Ectodermal cell (in vitro differentiated cells): ENCODE results near the gene OSGIN1.

Source experiments
- H3K27ac ChIP-seq: 2 replicates; pipeline ENCODE4 v1.7.0; 2013; ENCODE audit warnings: mild to moderate bottlenecking, low read depth, low read length; ENCODE audit not compliant: insufficient read depth, poor library complexity, severe bottlenecking
- H3K27me3 ChIP-seq: 2 replicates; pipeline ENCODE4 v1.7.0; 2013; ENCODE audit warnings: mild to moderate bottlenecking, low read length; ENCODE audit not compliant: insufficient read depth, control insufficient read depth, poor library complexity, severe bottlenecking
- H3K36me3 ChIP-seq: one replicate; pipeline ENCODE4 v1.7.0; 2013; ENCODE audit warnings: low read length; ENCODE audit not compliant: control insufficient read depth, insufficient read depth
- H3K4me1 ChIP-seq: one replicate; pipeline ENCODE4 v1.7.0; 2013; ENCODE audit warnings: low read length; ENCODE audit not compliant: control insufficient read depth, insufficient read depth
- H3K4me3 ChIP-seq: 2 replicates; pipeline ENCODE4 v1.7.0; 2013; ENCODE audit warnings: low read depth, low read length, control low read depth; ENCODE audit not compliant: insufficient read depth
- H3K9me3 ChIP-seq: 2 replicates; pipeline ENCODE4 v1.7.0; 2013; ENCODE audit warnings: mild to moderate bottlenecking, low read length, moderate library complexity; ENCODE audit not compliant: control insufficient read depth
- WGBS, 2 experiments: methylation state at CpG; one replicate each; pipeline ENCODE4 v1.1.7; 2013; ENCODE audit warnings: missing lambda C conversion rate in 2 of 2; 5-methylcytosine and 5-hydroxymethylcytosine counted together

The OSGIN1 gene

DNA sequence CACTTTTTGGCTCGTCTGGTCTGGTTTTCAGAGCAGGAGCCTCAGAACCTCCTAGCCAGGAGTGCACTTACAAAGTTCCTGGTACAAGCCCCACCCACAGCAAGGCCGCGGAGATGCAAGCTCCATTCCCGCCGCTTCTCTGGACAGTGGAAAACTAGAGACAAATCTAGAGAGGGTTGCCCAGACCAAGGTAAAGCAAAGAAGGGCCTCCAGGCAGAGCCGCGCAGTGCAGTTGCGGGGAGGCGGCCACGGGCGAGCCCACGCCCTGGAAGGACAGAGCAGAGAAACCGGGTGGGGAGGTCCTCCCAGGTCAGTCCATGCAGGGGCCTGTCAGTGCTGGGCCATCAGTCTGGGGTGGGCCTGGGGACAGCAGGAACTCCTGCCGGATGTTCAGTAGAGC is 11.0 kb upstream of the OSGIN1 start:
- Histone ChIP-seq H3K4me1 (no peaks in the 10 kb centered on the region), H3K36me3 (no peaks in the 10 kb centered on the region), H3K9me3 (no peaks in the 10 kb centered on the region), H3K27ac (no peak overlapping the region), H3K27me3 (no peaks in the 10 kb centered on the region), H3K4me3 (no peak overlapping the region)
- 87 to 88% methylated on average over 14 of the region's 14 CpGs for WGBS, 2 experiments

DNA sequence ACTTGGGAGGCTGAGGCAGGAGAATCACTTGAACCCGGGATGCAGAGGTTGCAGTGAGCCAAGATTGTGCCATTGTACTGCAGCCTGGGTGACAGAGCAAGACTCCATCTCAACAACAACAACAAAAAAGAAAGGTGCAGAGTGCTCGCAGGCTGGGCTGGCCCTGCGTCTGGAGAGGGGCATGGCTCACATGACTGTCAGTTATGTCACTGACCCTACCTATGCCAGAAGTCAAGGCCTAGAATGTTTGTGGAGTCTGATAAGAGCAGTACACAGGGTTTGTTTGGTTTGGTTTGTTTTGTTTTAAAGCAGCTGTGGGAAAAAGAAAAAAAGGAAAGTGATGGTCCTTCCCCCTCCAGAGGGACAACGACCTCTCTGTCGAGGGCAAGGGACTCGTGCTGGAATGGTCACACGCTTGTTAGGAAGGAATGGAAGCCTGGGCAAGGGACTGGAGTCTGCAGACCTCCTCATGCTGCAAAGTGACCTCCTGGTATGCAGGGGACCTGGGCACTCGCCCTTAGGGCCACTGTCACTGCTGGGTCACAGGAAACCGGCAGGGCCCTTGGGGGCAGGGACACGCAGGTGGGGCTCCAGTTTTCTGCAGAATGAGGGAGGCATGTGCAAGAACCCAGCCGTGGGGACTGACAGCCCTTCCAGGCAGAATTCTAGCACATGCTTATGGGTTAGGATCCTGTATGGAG is 10.1 kb upstream of the OSGIN1 start:
- H3K36me3 ChIP-seq: no peaks in the 10 kb centered on the region
- no peaks in the 10 kb centered on the region for H3K4me1 ChIP-seq
- no peak overlapping the region for H3K4me3 ChIP-seq
- H3K27ac ChIP-seq: no peak overlapping the region
- H3K27me3 ChIP-seq: no peaks in the 10 kb centered on the region
- no peaks in the 10 kb centered on the region for H3K9me3 ChIP-seq
- WGBS, 2 experiments: 88 to 89% methylated on average over 11 of the region's 11 CpGs

DNA sequence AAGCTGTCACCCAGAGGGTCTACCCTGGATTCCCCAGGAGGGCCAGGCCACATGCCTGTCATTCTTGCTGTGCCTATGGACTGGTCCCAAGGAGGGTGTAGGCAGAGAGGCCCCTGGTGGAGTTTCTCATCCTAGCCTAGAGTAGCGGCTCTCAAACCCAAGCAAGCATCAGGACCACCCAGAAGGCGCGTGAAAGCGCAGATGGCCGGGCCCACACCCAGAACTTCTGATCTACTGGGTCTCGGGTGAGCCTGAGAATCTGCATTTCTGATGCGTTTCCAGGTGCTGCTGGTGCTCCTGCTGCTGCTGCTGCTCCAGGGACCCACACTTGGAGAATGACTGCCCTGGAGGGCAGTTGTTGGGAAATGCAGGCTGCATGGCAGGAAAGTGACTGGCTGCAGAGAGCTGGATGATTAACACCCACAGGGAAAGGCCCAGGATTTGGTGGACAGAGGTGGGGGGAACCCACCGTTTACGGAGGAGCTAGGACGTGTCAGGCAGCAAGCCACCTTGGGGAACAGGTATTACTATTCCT is 9.5 kb upstream of the OSGIN1 start:
- H3K4me1 ChIP-seq: no peaks in the 10 kb centered on the region
- 92 to 93% methylated on average over 10 of the region's 10 CpGs for WGBS, 2 experiments
- no peaks in the 10 kb centered on the region for H3K9me3 ChIP-seq
- no peak overlapping the region for H3K27ac ChIP-seq
- no peak overlapping the region for H3K4me3 ChIP-seq
- H3K27me3 ChIP-seq: no peaks in the 10 kb centered on the region
- no peaks in the 10 kb centered on the region for H3K36me3 ChIP-seq

DNA sequence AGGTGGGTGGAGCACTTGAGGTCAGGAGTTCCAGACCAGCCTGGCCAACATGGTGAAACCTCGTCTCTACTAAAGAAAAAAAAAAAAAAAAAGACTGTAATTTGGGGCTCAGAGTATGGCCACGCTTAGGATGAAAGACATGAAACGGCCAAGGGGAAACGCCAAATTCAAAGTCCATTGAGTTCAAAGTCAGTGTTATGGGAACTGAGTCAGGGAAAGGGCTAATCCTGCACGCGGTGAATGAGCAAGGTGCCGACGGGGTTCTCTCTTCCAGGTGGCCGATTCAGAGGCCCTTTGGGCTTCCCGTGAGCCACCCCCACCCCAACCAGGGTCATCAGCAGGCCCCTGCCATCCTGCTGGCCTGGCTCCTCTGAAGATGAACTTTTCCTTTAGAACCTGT is 7.5 kb upstream of the OSGIN1 start:
- Histone ChIP-seq H3K36me3 (no peaks in the 10 kb centered on the region), H3K27me3 (no peaks in the 10 kb centered on the region), H3K4me1 (no peaks in the 10 kb centered on the region), H3K27ac (no peak overlapping the region), H3K9me3 (no peaks in the 10 kb centered on the region), H3K4me3 (no peak overlapping the region)
- 93 to 95% methylated on average over 10 of the region's 10 CpGs for WGBS, 2 experiments

DNA sequence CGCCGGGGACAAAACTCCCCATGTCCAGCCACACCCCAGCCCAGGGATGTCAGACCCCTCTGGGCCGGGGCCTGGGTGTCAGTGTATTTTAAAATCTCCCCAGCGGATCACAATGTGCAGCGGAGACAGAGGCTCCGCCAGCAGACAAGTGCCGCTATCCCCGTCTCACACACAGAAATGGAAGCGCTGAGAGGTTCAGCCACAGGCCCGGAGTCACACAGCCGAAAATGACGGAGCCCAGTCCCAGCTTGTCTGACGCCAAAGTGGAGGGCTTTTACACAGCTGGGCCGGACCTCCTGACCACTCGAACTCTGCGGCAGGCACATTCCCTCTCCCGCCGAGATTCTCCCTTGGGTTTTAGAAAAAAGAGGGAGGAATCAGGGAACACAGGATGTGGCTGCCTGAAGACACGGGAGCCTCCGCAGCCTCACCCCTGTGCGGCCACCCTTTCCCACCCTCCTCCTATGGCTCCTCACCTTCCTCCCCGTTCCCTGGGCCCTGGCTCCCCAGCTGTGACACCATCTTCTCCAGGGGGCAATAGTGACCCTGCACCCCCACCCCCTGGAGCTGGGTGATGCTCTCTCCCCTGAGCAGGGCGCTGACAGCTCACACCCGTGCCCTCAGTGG is 6.8 kb upstream of the OSGIN1 start:
- Histone ChIP-seq H3K4me1 (no peaks in the 10 kb centered on the region), H3K27ac (no peak overlapping the region), H3K36me3 (no peaks in the 10 kb centered on the region), H3K4me3 (no peak overlapping the region), H3K9me3 (no peaks in the 10 kb centered on the region), H3K27me3 (no peaks in the 10 kb centered on the region)
- 91 to 92% methylated on average over 24 of the region's 24 CpGs for WGBS, 2 experiments

DNA sequence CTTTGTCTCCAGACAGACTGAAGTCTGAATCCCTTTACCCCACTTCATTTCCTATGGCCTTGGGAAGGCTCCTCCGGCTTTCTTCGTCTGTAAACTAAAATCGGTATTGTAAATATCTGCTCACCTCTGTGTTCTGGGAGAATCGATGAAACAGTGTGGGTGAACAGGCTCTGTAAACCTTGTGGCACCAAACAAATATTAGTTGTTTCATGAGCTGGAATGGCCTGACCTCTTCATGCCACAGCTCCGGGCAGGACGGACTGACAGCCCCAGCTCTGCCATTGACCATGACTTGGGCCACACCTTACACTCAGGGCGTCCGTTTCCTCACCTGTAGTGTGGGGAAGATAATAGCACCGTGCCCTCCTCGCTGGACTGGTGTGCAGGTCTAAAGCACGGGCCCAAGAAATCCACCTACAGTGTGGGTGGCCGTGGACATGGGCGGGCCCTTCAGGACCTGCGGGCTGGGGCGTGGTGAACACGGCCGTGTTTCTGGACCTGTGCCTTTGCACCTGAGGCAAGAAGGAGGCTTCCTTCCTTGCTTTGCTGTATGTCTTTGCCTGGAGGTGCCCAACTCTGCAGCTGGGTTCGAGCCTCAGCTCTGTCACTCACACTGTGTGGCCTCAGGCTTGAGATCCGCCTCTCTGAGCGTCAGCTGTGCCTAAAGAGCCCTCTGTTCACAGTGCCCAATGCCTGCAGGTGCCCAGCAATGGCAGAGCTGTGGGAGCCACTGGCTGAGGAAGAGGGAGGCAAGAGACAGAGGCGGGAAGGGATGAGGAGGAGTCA is 6.1 kb upstream of the OSGIN1 start:
- Histone ChIP-seq H3K36me3 (no peaks in the 10 kb centered on the region), H3K9me3 (no peaks in the 10 kb centered on the region), H3K4me1 (no peaks in the 10 kb centered on the region), H3K27ac (no peak overlapping the region), H3K4me3 (no peak overlapping the region), H3K27me3 (no peaks in the 10 kb centered on the region)
- 81 to 85% methylated on average over 20 to 21 of the region's 21 CpGs for WGBS, 2 experiments

DNA sequence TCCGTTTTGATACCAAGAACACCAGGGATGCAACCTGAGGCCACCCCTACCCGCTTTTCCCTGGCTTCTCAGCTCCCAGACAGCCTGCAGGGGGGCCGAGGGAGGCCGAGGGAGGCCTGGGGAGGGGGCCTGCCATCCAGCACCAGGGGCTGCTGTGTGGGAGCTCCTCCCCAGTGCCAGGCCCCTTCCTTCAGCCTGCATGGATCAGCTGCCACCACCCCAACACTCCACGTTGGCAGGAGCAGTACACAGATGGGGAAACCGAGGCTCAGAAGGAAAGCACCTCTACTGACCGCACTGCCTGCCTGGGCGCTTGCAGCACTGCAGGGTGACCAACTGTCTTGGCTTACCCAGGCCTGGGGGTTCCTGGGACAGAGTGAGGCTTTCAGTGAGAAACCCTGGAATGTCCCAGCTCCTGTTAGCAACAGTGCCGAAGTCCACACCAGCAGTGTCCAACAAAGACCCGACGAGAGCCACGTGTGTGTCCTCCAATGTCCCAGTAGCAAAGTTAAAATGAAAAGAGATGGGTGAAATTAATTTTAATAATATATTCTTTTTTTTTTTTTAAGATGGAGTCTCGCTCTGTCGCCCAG is 5.3 kb upstream of the OSGIN1 start:
- H3K27ac ChIP-seq: no peak overlapping the region
- H3K36me3 ChIP-seq: no peaks in the 10 kb centered on the region
- peaks cover 4% of the 10 kb centered on the region for H3K27me3 ChIP-seq
- H3K4me3 ChIP-seq: no peak overlapping the region
- no peaks in the 10 kb centered on the region for H3K4me1 ChIP-seq
- H3K9me3 ChIP-seq: no peaks in the 10 kb centered on the region
- WGBS, 2 experiments: 91 to 92% methylated on average over 14 of the region's 14 CpGs

DNA sequence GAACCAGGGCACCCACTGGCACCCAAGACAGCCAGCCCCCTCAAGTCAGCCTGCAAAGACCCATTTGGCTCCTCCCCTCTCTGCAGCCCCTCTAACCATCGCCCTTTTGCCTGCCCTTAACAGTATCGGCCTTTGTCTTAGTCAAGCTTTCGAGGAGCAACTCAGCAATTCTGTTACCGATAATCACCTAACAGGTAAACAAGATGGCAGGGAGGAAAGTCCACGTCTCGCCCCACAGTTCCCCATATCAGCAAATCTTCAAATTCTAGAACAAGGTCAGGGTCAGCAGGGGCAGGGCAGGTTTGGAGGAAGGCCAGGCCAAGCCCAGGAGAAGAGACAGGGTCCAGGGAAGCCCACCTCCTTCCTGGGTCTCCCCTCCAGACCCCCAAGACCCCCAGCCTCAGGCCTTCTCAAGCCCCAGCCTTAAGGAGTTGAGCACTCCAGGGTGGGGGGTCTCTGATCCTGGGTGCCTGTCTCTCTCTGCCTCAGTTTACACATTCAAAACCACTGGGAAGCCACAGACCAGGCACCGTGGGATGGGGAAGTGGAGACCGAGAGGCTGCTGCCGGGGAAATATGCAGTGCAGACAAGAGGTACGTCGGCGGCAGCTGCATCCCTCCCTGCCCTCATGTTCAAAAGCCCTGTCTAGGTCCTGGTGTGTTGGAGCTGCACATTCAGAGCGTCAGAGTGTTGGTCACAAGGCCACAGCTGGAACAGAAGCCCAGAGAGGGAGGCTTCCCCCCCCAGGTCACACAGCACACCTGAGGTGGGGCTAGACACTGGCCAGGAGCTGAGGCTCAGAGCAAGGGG is 3.9 kb upstream of the OSGIN1 start:
- H3K9me3 ChIP-seq: no peaks in the 10 kb centered on the region
- H3K4me3 ChIP-seq: no peak overlapping the region
- peaks cover 18% of the 10 kb centered on the region for H3K27me3 ChIP-seq
- H3K4me1 ChIP-seq: peaks cover 9% of the 10 kb centered on the region
- H3K27ac ChIP-seq: no peak overlapping the region
- WGBS, 2 experiments: 85 to 88% methylated on average over 13 of the region's 13 CpGs
- H3K36me3 ChIP-seq: no peaks in the 10 kb centered on the region

DNA sequence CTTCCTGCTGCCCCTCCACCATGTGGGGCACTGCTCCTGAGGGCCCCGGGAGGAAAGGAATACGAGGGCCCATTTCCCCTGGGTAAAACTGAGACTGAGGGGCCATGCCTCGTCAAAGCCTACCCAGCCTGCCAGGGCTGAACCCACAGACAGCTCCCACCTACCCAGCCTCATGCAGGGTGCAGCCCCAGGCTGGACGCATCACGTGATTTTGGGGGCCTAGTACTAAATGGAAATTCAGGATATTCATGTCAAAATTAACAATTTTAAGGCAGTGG is 3.4 kb upstream of the OSGIN1 start:
- WGBS, 2 experiments: 86 to 93% methylated on average over 5 of the region's 5 CpGs

More for the DNA sequence above, 3.4 kb upstream of the OSGIN1 start:
- peaks cover 10% of the 10 kb centered on the region for H3K4me1 ChIP-seq
- H3K36me3 ChIP-seq: no peaks in the 10 kb centered on the region
- no peak overlapping the region for H3K27ac ChIP-seq
- H3K27me3 ChIP-seq: peaks cover 23% of the 10 kb centered on the region
- no peaks in the 10 kb centered on the region for H3K9me3 ChIP-seq
- H3K4me3 ChIP-seq: no peak overlapping the region
